Measurements from ENCODE around the gene HACE1. TPM values are rescaled to one million over a fixed set of nuclear protein-coding genes. Genes with fewer than 3 reads are reported as not detected.
"Not testable (repeated sequence)": the region's sequence is repeated elsewhere in the genome, so short reads cannot be mapped to it uniquely, and the experiment has no call there.

Gene HACE1
- polyA plus RNA-seq, 4 donors, result 15.7 to 25.0 (median 20.3) TPM

DNA sequence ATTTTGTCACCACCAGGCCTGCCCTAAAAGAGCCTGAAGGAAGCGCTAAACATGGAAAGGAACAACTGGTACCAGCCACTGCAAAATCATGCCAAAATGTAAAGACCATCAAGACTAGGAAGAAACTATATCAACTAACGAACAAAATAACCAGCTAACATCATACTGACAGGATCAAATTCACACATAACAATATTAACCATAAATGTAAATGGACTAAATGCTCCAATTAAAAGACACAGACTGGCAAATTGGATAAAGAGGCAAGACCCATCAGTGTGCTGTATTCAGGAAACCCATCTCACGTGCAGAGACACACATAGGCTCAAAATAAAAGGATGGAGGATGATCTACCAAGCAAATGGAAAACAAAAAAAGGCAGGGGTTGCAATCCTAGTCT lies 120.6 kb downstream of the HACE1 start:
- not testable (repeated sequence) for DNase-seq (ENCODE audit: low read depth in 4 of 4, low spot score in 3 of 4)

DNA sequence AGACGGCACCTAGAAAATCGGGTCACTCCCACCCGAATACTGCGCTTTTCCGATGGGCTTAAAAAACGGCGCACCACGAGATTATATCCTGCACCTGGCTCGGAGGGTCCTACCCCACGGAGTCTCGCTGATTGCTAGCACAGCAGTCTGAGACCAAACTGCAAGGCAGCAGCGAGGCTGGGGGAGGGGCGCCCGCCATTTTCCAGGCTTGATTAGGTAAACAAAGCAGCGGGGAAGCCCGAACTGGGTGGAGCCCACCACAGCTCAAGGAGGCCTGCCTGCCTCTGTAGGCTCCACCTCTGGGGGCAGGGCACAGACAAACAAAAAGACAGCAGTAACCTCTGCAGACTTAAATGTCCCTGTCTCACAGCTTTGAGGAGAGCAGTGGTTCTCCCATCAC lies 122.2 kb downstream of the HACE1 start:
- not testable (repeated sequence) for DNase-seq (ENCODE audit: low read depth in 4 of 4, low spot score in 3 of 4)

DNA sequence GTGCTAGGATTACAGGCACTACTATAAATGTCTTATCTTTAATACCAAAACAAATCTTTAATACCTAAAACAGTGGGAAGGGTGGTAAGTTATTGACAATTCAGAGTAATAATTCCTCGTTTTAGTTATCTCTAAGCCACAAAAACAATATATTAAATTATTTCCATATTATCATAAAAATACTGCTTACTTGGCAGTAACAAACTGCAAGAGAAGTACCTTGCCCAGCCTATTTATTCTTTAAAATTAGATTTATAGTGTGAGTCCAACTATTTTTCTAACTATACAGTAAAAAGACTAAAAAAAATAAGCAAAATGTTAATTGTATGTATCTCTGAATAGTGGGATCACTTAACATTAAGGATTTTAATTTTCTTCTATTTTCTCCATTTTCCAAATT lies 123.2 kb downstream of the HACE1 start:
- DNase-seq (ENCODE audit: low read depth in 4 of 4, low spot score in 3 of 4), result no peak

DNA sequence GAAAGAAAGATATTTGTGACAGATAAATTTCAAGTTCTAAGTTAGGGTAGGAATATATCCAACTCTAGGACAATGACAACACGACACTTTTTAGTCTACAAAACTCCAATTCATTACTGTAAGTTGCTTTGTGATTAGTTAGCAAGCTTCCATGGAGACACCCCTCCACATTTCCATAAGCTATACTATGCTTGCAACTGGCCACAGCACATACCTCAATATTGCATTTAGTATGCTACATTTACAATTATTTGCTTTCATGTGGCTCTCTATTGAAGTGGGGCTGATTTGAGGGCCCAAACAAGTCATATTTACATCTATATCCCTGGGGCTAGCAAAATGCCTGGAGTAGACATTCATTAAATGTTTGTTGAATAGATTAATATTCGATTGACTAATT lies 129.3 kb downstream of the HACE1 start:
- DNase-seq (ENCODE audit: low read depth in 4 of 4, low spot score in 3 of 4), result no peak

DNA sequence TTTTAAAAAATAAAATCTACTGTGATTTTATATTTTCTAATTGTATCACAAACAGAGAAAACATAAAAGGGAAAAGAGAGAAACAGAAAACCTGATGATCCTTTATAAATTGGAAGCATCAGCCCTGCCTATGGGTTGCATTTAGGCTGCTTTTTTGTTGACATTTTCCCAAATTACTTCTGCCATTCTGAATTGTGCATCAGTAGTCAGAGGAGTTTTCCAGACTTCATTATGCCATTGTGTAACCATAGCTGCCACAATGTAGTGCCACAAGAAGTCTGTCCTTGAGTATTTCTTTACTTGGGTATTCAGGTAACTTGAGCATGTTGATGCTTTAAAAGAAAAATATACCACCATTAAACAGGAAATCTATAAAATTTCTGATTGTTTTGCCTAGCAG lies 130.3 kb downstream of the HACE1 start:
- no peak for DNase-seq (ENCODE audit: low read depth in 4 of 4, low spot score in 3 of 4)

DNA sequence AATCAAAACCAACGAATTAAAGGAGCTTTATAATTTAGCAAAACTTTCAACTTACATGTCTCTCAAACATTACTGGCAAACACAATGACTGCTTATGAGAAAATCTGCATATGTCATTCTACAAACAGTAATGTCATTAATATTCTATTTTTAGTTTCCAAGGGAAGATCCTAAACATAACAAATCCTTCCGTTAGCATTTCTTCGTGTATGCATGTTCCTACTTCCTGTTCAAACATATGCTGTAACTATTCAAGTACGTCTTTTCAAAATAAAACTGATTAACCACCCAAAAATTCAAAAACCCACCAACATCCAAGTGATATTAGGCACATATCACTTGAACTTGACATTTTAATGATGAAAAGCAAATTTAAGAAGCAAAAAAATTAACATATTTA lies 131.3 kb downstream of the HACE1 start:
- DNase-seq (ENCODE audit: low read depth in 4 of 4, low spot score in 3 of 4), result no peak

DNA sequence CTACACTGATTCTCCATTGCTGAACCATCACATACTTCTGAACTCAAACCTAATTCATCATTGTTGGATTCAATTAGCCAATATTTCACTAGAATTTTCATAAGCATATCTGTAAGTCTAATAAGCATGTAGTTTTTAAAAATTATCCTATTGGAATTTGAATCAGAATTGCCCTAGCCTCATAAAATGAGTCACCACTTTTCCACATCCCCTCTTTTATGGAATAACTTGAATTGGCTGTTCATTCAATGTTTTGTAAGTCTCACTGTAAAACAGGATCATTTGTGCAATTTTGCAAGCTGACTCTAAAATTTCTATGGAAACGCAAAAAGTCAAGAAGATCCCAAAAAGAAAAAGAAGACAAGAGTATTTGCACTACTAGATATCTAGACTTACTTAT lies 141.0 kb downstream of the HACE1 start:
- no peak for DNase-seq (ENCODE audit: low read depth in 4 of 4, low spot score in 3 of 4)

DNA sequence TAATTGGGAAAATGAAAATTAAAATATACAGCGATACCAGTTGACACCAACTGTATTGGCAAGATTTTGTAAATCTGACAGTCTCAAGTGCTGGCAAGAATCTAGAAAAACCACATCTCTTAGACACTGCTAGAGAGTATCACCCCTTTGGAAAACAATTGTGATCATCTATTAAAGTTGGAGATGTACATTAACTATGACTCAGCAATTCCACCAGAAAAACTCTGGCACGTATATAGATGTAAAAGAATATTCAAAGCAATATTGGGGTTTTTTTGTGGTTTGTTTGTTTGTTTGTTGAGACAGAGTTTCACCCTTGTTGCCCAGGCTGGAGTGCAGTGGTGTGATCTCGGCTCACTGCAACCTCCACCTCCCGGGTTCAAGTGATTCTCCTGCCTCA lies 142.9 kb downstream of the HACE1 start:
- DNase-seq (ENCODE audit: low read depth in 4 of 4, low spot score in 3 of 4), result no peak

DNA sequence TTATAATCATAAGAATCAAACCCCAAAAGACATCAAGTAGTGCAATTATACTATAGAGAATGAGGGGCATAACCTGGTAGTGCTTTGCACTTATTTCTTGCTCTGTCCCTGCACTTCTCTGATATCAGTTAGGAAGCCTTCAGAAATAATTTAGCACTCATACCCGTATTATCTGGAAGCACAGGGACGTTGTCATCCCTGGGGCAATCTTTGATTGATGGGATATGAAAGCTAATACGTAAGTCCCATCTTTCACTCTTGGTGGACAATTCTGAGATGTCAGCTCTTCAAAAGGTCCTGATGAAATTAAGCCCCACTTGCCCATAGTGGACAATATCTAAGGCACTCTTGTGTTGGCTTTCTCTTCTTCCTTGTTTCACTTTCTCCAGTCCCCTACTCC lies 144.9 kb downstream of the HACE1 start:
- DNase-seq (ENCODE audit: low read depth in 4 of 4, low spot score in 3 of 4), result no peak

DNA sequence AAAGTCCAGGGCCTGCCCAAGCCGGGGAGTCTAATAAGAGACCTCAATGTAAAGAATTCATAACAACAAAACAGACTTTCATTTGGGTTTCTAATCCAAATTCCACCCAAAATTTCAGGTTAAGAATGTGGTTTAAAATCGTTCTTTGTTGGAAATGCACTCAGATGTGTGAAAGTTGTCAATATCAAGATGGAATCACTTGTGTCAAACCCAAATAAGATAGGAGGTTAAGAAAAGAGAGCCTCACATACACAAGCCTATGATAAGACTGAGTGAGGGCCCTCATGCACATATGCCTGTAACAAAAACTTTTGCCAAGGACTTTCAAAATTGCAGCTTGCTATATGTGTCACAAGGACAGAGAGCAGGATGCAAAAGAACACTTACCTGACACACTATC lies 145.7 kb downstream of the HACE1 start:
- DNase-seq (ENCODE audit: low read depth in 4 of 4, low spot score in 3 of 4), result no peak

DNA sequence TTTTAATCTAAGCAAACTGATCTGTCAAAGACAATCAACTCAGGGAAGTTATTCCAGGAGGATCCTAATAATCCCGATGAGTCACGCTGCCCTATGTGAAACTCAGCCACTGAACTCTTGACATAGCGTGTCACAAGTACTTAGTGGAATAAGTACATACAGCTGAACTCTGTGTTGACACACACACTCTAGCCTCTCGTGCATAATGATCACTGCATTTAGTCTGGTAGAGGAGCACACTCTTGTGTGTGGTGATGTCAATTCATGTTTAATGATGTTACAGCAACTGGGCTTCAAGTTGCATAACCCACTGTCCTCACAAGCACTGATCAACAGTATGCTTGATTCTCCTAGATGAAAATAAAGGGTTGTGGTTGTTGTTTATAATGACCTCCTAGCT lies 148.3 kb downstream of the HACE1 start:
- no peak for DNase-seq (ENCODE audit: low read depth in 4 of 4, low spot score in 3 of 4)

DNA sequence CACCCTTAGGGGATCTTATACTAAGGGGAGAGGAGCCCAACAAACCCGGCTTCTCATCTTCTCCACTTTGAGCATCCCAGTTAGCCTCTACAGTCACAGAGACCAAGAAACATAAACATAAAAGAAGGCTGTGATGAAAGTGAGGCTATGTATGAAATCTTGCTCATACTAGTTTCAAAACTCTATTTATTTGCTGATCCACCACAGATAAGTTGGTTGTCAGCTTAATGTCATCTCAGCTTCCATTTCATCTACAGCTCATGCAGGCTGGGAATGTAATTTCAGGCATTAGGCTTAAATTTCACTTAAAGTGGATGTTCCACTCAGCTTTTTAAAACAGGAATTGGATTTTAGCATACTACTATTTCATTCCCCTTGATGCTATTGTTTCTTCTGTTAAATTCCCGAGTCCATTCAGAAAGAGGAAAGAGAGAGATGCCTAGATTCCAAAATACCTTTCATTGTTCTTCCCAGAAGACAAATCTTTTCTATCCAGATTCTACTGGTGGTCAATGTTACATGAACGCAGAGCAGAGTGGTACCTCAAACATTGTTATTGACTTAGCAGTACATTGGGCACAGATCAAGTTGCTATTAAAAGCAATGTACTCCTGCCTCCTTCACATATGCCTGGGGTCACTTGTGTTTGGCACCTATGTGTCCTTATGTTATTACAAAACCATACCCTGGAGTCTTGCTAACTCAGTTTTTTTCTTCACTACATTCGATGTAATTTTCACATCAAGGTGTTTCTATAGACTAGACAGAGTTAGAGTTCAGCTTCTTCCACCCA lies 149.0 kb downstream of the HACE1 start:
- DNase-seq (ENCODE audit: low read depth in 4 of 4, low spot score in 3 of 4), result no peak

DNA sequence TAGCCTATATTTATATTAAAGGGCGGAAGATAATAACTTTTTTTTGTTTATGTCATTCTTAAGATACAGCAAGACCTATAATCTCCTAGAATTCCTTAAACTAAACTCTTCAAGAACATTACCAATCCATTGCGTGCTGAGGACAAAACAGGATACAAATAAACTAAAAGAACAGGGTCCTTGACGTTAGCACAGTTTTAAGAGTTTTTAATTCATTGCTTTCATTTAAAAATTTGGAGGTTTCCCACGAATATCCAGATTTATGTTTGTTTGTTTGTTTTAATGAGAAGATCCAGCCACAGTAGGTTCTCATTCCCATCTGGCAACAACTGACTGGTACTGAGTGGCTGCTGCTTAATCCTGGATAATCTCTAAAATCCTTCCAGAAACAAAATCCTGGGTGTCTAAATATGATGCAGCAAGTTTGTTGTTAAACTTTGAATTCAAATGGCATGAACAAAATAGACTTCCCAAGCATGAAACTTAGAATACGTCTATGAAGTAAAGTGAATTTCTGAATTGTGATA lies 153.7 kb downstream of the HACE1 start:
- no peak for DNase-seq (ENCODE audit: low read depth in 4 of 4, low spot score in 3 of 4)

DNA sequence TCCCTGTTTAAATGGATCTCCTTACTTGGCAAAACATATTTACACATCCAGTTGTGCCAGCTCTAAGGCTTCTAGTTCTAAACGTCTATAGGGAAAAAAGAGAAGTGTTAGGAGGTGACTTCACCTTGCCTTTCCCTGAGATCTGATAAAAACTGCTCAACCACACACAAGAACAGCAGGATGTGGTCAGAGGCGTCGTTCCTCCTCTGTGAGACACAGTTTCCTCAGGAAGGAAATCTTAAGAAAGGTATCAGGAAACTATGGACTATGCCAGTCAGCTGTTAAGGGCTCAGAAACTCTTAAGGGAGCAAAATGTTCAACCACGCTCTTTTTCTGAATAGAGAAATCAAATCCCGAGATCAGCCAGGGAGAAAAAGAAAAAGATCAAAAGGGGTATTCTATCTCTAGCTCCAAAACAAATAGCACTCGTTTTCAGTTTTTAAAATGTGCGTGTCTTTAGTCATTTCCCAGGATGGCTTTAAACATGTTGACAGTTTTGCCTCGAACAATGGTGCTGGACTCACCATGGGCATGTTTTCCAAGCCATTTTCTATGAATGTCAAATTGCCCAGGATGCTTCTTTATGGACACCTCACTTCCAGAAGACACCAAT lies 154.5 kb downstream of the HACE1 start:
- no peak for DNase-seq (ENCODE audit: low read depth in 4 of 4, low spot score in 3 of 4)

DNA sequence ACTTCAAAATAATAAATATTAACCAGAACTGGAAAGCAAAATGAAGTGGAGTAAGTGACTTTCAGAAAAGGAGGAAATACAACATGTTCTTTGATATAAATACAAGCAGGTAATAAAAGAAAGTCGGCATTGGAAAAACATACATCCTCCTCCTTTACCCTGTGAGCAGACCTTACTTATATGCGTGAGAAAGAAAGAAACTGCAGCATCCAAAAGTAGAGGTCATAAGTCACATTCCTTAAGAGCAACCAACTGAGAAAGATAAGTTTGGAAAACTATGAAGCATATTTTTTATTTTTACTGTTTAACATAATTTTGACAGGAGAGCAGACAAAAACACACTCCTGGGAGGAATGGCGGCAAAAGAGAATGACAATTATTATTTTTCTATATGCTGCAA lies 155.5 kb downstream of the HACE1 start:
- no peak for DNase-seq (ENCODE audit: low read depth in 4 of 4, low spot score in 3 of 4)

DNA sequence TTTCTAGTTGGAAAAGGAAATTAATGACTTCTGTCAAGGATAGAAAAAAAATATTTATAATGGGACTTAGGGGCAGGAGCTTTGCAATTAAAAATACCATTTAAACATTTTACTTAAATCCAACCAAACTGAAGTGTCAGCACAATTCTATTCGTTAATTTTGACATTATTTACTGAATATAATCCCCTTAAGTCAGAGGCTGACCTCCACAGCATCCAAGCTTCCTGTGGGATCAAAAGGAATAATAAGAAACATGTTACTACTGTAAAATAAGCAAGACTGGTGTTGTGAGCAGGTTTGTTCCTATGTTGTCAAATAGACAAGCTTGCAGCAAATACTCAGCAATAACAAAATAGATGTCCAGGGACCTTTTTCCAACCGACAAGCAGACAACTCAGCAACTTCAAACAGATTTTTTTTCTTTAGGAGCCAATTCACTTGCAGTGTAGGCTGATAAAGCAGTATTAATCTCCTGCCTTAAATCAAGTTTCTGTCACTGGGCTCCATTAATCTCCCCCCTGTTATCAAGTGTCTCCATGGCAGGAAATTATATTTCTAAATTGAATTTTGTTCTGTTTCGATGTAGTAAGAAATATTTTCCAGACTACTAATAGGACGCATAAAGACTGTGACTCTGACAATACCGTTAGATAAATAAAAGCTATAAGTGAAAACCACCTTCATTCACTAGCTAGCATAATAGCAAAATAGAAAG lies 157.4 kb downstream of the HACE1 start:
- no peak for DNase-seq (ENCODE audit: low read depth in 4 of 4, low spot score in 3 of 4)

DNA sequence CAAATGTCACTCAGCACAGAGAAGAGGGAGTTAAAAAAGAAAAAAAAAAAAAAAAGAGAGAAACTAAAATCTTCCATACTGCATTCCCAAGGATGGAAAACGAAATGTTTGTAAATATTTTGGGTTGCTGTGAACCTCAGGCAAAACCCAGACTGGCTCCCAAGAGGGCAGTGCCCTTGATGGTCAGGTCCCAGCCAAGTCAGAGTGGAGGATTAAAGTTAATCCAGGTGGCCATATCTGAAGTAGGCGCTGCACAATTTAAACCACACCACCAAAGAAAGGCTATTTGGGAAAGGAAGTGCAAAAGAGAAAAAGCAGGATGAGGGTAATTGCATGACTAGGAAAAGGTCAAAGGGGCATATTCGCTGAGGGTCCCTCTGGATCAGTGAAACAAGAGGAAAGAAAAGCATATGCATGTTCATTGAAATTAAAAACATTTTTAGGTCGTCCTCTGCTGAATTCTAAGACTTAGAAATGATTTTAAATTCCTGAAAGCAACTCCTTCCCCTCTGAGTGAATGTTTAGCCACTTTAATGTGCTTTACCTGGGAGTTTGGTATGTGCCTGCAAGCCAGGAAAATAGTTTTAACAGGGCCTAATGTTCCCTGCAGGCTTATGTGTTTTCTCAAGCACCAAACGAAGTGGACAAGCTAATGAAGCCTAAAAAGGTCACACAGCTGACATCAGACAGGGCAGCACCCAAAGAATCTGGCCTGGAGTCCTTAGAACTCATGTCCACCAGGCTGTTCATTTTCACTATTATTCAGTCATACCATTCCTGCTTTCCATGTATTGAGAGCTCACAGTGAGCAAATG lies 159.1 kb downstream of the HACE1 start:
- peak in 1 of 4 donors; percentile 32 for DNase-seq (ENCODE audit: low read depth in 4 of 4, low spot score in 3 of 4)

DNA sequence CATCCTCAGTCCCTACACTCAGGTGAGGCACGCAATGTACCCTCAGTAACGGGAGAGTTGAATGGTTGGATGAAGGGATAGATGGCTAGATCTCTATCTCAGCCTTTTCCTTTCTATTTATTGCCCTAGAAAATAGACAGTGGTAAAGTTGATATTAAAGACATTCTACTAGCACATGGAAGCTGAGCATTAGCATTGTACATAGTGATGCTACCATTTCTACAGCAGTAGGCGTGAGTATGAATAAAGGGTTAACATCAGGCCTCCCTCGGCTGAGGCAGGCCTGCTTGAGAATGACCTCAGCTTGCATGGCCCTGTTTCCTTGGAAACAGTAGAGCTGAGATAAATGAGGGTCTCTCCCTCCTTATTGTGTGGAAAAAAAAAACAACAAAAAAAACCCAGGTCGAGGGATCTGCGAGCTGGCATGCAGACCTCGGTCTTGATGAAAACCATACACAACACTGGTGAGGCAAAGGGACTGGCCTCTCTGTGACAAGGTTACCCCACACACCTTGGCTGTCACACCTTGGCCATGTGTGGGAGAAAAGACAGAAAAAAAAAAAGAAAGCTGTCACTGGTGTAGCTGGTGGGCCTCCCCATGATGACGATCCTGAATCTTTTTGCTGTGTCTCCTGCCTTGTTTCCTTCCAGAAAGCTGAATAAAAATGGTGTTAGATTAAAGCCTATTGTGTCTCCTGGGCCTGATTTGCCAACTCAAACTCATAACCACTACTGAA lies 160.0 kb downstream of the HACE1 start:
- DNase-seq (ENCODE audit: low read depth in 4 of 4, low spot score in 3 of 4), result no peak

DNA sequence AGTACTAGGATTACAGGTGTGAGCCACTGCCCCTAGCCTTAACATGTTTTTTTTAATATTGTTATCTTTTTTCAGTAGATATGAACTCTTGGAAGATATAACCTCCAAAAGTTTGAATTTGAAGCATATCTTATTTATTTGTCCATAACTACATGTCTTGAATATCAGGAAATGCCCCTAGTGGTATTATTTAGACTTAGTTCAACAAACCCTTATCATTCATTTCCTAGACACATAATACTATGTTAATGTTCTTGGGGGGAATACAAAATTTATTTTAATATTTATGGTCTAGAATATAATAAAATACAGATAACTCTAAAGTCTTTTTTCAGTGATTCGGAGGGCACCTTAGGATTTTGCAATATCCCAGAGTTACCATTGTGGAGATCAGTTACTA lies 160.7 kb downstream of the HACE1 start:
- no peak for DNase-seq (ENCODE audit: low read depth in 4 of 4, low spot score in 3 of 4)

DNA sequence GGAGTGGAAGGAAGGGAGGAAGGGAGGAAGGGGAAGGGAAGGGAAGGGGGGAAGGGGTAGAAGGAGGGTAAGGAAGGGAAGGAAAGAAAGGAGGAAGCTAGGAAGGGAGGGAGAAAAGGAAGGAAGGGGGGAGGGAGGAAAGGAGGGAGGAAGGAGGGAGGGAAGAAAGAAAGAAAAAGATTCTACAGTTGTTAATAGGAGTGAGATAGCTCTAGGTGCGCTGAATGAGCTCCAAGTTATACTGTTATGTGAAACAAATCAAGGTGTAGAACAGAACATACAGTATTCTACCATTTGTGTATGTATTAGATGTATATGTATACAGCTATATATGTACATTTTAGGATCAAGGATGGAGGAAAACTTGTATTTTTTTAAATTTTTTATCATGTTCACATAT lies 167.7 kb downstream of the HACE1 start:
- DNase-seq (ENCODE audit: low read depth in 4 of 4, low spot score in 3 of 4), result no peak

Measured in left renal pelvis (tissue), 4 donors.